Progenitor cell of endocrine pancreas (in vitro differentiated cells): Measurements from ENCODE around the gene GUCY1B1. TPM values are rescaled to one million over a fixed set of nuclear protein-coding genes. Genes with fewer than 3 reads are reported as not detected.

ENCODE experiments used
- DNase-seq: peaks from one replicate; pipeline ENCODE4 v3.0.0; 2021; ENCODE audit warnings: low spot score; ENCODE audit not compliant: unreplicated experiment
- H3K27ac Mint-ChIP-seq: 2 replicates; pipeline ENCODE4 v1.8.0; 2021; ENCODE audit warnings: mild to moderate bottlenecking, moderate library complexity, mixed read lengths
- H3K27me3 Mint-ChIP-seq: 2 replicates; pipeline ENCODE4 v1.8.0; 2021; ENCODE audit warnings: mixed read lengths
- H3K36me3 Mint-ChIP-seq: 2 replicates; pipeline ENCODE4 v1.8.0; 2022; ENCODE audit warnings: mixed read lengths; ENCODE audit not compliant: insufficient read depth
- H3K4me1 Mint-ChIP-seq: 2 replicates; pipeline ENCODE4 v1.8.0; 2021; ENCODE audit warnings: low read depth, mixed read lengths
- H3K4me3 Mint-ChIP-seq: 2 replicates; pipeline ENCODE4 v1.8.0; 2021; ENCODE audit warnings: low read depth, mild to moderate bottlenecking, moderate library complexity, mixed read lengths
- H3K9me3 Mint-ChIP-seq: 2 replicates; pipeline ENCODE4 v1.8.0; 2021; ENCODE audit warnings: low read depth, mixed read lengths
- CTCF ChIP-seq: fragments of 200-600 bp; sonication (generic); IDR thresholded peaks from one replicate; pipeline ENCODE4 v1.5.0; 2021; ENCODE audit warnings: antibody characterized with exemption, mild to moderate bottlenecking; ENCODE audit not compliant: unreplicated experiment
- total RNA-seq: library from RNA; stranded (reverse); gene quantifications from 2 replicates; pipeline ENCODE4 v1.2.1, GENCODE V29; 2021

The GUCY1B1 gene
- total RNA-seq, 1 donor from 2014 or later: 1.5 TPM

DNA sequence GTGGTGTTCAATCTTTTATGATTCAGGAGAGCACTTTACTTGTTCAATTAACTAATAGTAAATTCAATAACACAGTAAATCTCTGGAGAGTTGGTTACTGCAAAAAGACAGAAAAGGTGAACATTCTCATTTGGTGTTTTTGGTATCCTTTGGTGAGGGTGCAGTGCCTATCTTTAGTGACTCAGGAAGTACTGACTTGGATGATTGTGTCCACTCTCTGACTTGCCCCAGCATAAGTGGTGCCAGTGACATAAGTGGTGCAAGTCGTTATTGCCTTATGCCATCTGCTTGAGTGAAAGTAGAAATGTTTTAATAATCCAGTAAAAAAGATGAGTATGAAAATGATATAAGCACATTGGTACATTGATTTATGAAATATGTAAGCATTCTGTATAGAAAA is 27.0 kb downstream of the GUCY1B1 start:
- Mint-ChIP-seq H3K36me3 (no peaks in the 10 kb centered on the region), H3K4me1 (no peaks in the 10 kb centered on the region), H3K4me3 (no peak overlapping the region), H3K9me3 (peaks cover 3% of the 10 kb centered on the region), H3K27me3 (no peaks in the 10 kb centered on the region), H3K27ac (no peak overlapping the region)
- no peak for DNase-seq
- TF ChIP-seq CTCF: no peak

- Mint-ChIP-seq H3K27me3 (no peaks in the 10 kb centered on the region), H3K4me3 (no peak overlapping the region), H3K9me3 (peaks cover 3% of the 10 kb centered on the region), H3K4me1 (no peaks in the 10 kb centered on the region), H3K27ac (no peak overlapping the region), H3K36me3 (no peaks in the 10 kb centered on the region)
- TF ChIP-seq CTCF: peak; percentile 83
- DNase-seq: no peak
Measured at GRCh38 chr4:155787113-155787710, 28.4 kb downstream of the GUCY1B1 start.

- H3K9me3 Mint-ChIP-seq: no peaks in the 10 kb centered on the region
- no peak for DNase-seq
- no peak overlapping the region for H3K4me3 Mint-ChIP-seq
- TF ChIP-seq CTCF: no peak
- no peak overlapping the region for H3K27ac Mint-ChIP-seq
- no peaks in the 10 kb centered on the region for H3K4me1 Mint-ChIP-seq
- H3K27me3 Mint-ChIP-seq: no peaks in the 10 kb centered on the region
- H3K36me3 Mint-ChIP-seq: no peaks in the 10 kb centered on the region
Measured at GRCh38 chr4:155789391-155789790, 30.6 kb downstream of the GUCY1B1 start.

DNA sequence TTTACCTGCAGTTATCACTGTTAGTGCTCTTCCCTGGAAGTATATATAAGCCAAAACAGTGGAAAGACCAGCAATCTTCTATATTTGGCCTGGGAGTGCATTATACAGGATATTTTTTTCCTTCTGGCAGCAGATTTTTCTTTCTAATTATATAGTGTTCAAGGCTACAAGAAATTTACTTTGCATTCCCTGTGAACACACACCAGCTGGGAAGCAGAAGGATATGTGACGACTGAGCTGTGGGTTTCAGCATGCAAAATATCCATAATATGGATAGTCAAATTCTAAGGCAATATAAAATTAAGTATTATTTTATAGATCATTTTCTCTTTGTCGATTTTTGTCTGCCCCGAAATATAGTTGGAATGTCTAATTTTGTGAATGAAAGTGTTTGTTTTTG is 31.2 kb downstream of the GUCY1B1 start:
- H3K27ac Mint-ChIP-seq: no peak overlapping the region
- H3K27me3 Mint-ChIP-seq: no peaks in the 10 kb centered on the region
- no peaks in the 10 kb centered on the region for H3K36me3 Mint-ChIP-seq
- peaks cover 1% of the 10 kb centered on the region for H3K4me1 Mint-ChIP-seq
- no peak for TF ChIP-seq CTCF
- no peaks in the 10 kb centered on the region for H3K9me3 Mint-ChIP-seq
- no peak for DNase-seq
- H3K4me3 Mint-ChIP-seq: no peak overlapping the region

GRCh38 chr4:155794589-155795236 is 35.9 kb downstream of the GUCY1B1 start:
- H3K36me3 Mint-ChIP-seq: no peaks in the 10 kb centered on the region
- H3K4me3 Mint-ChIP-seq: no peak overlapping the region
- no peak overlapping the region for H3K27ac Mint-ChIP-seq
- no peaks in the 10 kb centered on the region for H3K9me3 Mint-ChIP-seq
- H3K27me3 Mint-ChIP-seq: no peaks in the 10 kb centered on the region
- TF ChIP-seq CTCF: no peak
- no peak for DNase-seq
- H3K4me1 Mint-ChIP-seq: peaks cover 11% of the 10 kb centered on the region
